ENCODE measurements around the gene HDGFL3. TPM values are rescaled to one million over a fixed set of nuclear protein-coding genes. Genes with fewer than 3 reads are reported as not detected.

HDGFL3 gene
- total RNA-seq, 3 donors from 2014 or later, result 19.0 to 42.4 (median 34.7) TPM

Other genes with a start within 250 kb of the HDGFL3 start
- 10 to 100 TPM; 14.9 to 32.3 (median 22.6) TPM for gene RAMAC, start 221.6 kb downstream of the HDGFL3 start, total RNA-seq
- gene C15orf40, start 196.2 kb downstream of the HDGFL3 start, total RNA-seq, result 10 to 100 TPM; 10.2 to 26.8 (median 14.6) TPM
- gene BTBD1, start 140.6 kb downstream of the HDGFL3 start, total RNA-seq, result 10 to 100 TPM; 71.1 to 88.8 (median 87.5) TPM
- 1 to 10 TPM; 6.4 to 8.5 (median 7.3) TPM for gene TM6SF1, start 100.2 kb downstream of the HDGFL3 start, total RNA-seq
- 10 to 100 TPM in 1 of 3 donors, 1 to 10 TPM in 1, under 1 TPM in 1; 0.48 to 10.7 (median 1.6) TPM for gene BNC1, start 76.8 kb upstream of the HDGFL3 start, total RNA-seq
- not detected for gene SH3GL3, start 239.5 kb upstream of the HDGFL3 start, total RNA-seq

All from breast epithelium (tissue), 3 donors.